COR-L47 (cell line): Measurements from ENCODE around the gene PEX11G.

Experiments
- DNase-seq: peaks from one replicate; lab custom pipeline; 2025; lab: John Stamatoyannopoulos, UW

PEX11G gene

GRCh38 chr19:7488736-7489353, at the start of gene PEX11G:
PEX11G (minus strand) TSS chr19:7489035; CDS start chr19:7489010, 25 bp downstream.
- peak; percentile 80 for DNase-seq

- no peak for DNase-seq
Observed at GRCh38 chr19:7535998-7536695, 47.3 kb upstream of the PEX11G start.

GRCh38 chr19:7535047-7535997, 46.5 kb upstream of the PEX11G start, which contains the start of gene PNPLA6:
PNPLA6 (plus strand) TSS chr19:7535717; CDS start chr19:7535789, 72 bp downstream.
- peak; percentile 81 for DNase-seq

- peak; percentile 12 for DNase-seq
Observed at GRCh38 chr19:7534531-7535046, 45.8 kb upstream of the PEX11G start.

GRCh38 chr19:7533925-7534480, 45.2 kb upstream of the PEX11G start:
- DNase-seq: peak; percentile 82

- DNase-seq: no peak
Observed at GRCh38 chr19:7533281-7533885, 44.5 kb upstream of the PEX11G start.

GRCh38 chr19:7529610-7530490, 41.0 kb upstream of the PEX11G start:
- no peak for DNase-seq

- no peak for DNase-seq
Observed at GRCh38 chr19:7529246-7529600, 40.4 kb upstream of the PEX11G start.

GRCh38 chr19:7528522-7529245, 39.8 kb upstream of the PEX11G start:
- DNase-seq: no peak

GRCh38 chr19:7528192-7528519, 39.3 kb upstream of the PEX11G start:
- no peak for DNase-seq

- no peak for DNase-seq
Observed at GRCh38 chr19:7527516-7528191, 38.8 kb upstream of the PEX11G start.

GRCh38 chr19:7526059-7526929, 37.5 kb upstream of the PEX11G start:
- no peak for DNase-seq

GRCh38 chr19:7524992-7525739, 36.3 kb upstream of the PEX11G start:
- DNase-seq: no peak

GRCh38 chr19:7524523-7524922, 35.7 kb upstream of the PEX11G start:
- no peak for DNase-seq

- no peak for DNase-seq
Observed at GRCh38 chr19:7522923-7523667, 34.3 kb upstream of the PEX11G start.

- peak; percentile 97 for DNase-seq
Observed at GRCh38 chr19:7522072-7522922, 33.5 kb upstream of the PEX11G start, which contains the start of gene MCOLN1. MCOLN1 (plus strand) TSS chr19:7522624; CDS start chr19:7522751, 127 bp downstream.
